Neural cell (in vitro differentiated cells): ENCODE results near the gene IFT80.

ENCODE experiments used
- EZH2 ChIP-seq: fragments of 200-600, 300-800 bp; shearing (Covaris generic), sonication (generic); IDR thresholded peaks from 2 replicates; pipeline ENCODE4 v1.6.1; 2014; ENCODE audit warnings: antibody characterized with exemption, low read length, borderline replicate concordance, mild to moderate bottlenecking; ENCODE audit not compliant: insufficient read depth, poor library complexity, severe bottlenecking
- MXI1 ChIP-seq: fragments of 450-650 bp; conservative IDR thresholded peaks from 2 replicates; pipeline ENCODE4 v1.6.1; 2014; ENCODE audit warnings: antibody characterized with exemption, mild to moderate bottlenecking; ENCODE audit not compliant: poor library complexity, severe bottlenecking
- POLR2AphosphoS5 ChIP-seq: IDR thresholded peaks from 2 replicates; pipeline ENCODE4 v1.6.1; 2012
- SMC3 ChIP-seq: fragments of 450-650 bp; conservative IDR thresholded peaks from 2 replicates; pipeline ENCODE4 v1.6.1; 2014; ENCODE audit warnings: antibody characterized with exemption, mild to moderate bottlenecking, moderate library complexity; ENCODE audit not compliant: poor library complexity
- TAF1 ChIP-seq: IDR thresholded peaks from 2 replicates; pipeline ENCODE4 v1.6.1; 2012; ENCODE audit warnings: low read depth
- TF ChIP-seq, protein P1 (sequence below): fragments of 450-650 bp; IDR thresholded peaks from 2 replicates; pipeline ENCODE4 v1.5.1; 2014; ENCODE audit warnings: antibody characterized with exemption, mild to moderate bottlenecking, moderate library complexity; ENCODE audit not compliant: poor library complexity, severe bottlenecking

DNA sequence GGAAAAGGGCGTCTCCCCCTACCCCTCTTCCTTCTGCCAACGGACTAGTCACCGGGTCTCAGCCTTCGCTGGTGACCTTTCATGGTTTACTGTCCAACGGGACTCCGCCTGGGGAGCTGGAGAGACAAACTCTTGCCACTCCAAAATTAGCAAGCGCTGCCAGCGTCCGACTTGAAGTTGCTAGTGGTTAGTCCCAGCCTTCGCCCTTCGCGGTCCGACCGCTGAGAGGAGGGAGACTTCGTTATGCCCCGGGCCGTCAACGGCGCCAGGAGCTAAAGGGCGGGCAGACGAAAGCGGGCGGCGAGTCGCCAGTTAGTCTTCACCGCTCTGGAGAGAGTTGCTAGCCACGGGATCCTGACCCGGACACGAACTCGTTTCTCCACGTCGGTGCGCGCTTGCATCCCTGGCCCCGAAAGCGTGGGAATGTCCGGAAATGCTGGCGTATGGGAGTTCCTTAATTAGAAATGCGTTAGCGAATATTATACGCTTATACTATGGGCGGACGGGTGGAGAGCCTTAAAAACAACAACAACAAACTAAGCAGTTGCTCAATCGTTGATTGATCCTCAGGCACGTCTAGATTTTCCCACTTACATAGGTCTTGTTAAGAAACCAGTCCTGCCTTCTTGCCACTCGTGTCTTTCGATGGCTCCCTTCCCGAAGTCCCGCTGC, 1.1 kb upstream of the IFT80 start:
- TF ChIP-seq, protein P1, sequence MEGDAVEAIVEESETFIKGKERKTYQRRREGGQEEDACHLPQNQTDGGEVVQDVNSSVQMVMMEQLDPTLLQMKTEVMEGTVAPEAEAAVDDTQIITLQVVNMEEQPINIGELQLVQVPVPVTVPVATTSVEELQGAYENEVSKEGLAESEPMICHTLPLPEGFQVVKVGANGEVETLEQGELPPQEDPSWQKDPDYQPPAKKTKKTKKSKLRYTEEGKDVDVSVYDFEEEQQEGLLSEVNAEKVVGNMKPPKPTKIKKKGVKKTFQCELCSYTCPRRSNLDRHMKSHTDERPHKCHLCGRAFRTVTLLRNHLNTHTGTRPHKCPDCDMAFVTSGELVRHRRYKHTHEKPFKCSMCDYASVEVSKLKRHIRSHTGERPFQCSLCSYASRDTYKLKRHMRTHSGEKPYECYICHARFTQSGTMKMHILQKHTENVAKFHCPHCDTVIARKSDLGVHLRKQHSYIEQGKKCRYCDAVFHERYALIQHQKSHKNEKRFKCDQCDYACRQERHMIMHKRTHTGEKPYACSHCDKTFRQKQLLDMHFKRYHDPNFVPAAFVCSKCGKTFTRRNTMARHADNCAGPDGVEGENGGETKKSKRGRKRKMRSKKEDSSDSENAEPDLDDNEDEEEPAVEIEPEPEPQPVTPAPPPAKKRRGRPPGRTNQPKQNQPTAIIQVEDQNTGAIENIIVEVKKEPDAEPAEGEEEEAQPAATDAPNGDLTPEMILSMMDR = no peak
- TF ChIP-seq EZH2 (no peak), SMC3 (no peak), POLR2AphosphoS5 (no peak), TAF1 (no peak), MXI1 (no peak)
